ENCODE measurements around the gene ADK.

- no peak for TF ChIP-seq CTCF (conservative IDR thresholded peaks at IDR 0.05 in 1 of 2, IDR thresholded peaks at IDR 0.05 in 1 of 2; ENCODE audit: low read depth in 1 of 2, low read length in 2 of 2)
- TF ChIP-seq EZH2 (IDR thresholded peaks at IDR 0.05; ENCODE audit: low read length, missing control alignments): no peak
These were observed 378.2 kb downstream of the ADK start for GRCh38 chr10:74529205-74529604.

All from fibroblast of lung (primary cell).